K562 (cell line): ENCODE results near the gene ARMC7. TPM values are rescaled to one million over a fixed set of nuclear protein-coding genes. Genes with fewer than 3 reads are reported as not detected.

ENCODE experiments used
- HDAC2 ChIP-seq: fragments of 450-650 bp; IDR thresholded peaks from 2 replicates; pipeline ENCODE4 v1.6.1; 2016; ENCODE audit warnings: mild to moderate bottlenecking
- KHSRP ChIP-seq: fragments of 450-650 bp; IDR thresholded peaks from 2 replicates; pipeline ENCODE4 v1.6.1; 2017
- MITF ChIP-seq: IDR thresholded peaks from 2 replicates; pipeline ENCODE4 v1.6.1; 2014; ENCODE audit warnings: antibody characterized with exemption
- NBN ChIP-seq: fragments of 450-650 bp; IDR thresholded peaks from 2 replicates; pipeline ENCODE4 v1.6.1; 2016; ENCODE audit warnings: low read depth, mild to moderate bottlenecking
- OTX1 ChIP-seq: fragments of 450-650 bp; formaldehyde crosslinking; IDR thresholded peaks from 2 replicates; pipeline ENCODE4 v1.4.0; 2022; ENCODE audit warnings: mild to moderate bottlenecking
- PKNOX1 ChIP-seq: fragments of 450-650 bp; IDR thresholded peaks from 2 replicates; pipeline ENCODE4 v1.6.1; 2016
- THRAP3 ChIP-seq: fragments of 450-650 bp; IDR thresholded peaks from 2 replicates; pipeline ENCODE4 v1.6.1; 2016; ENCODE audit warnings: mild to moderate bottlenecking, inconsistent platforms, borderline replicate concordance
- ZBTB7A ChIP-seq: IDR thresholded peaks from 2 replicates; pipeline ENCODE4 v1.6.1; 2011; ENCODE audit warnings: low read depth, mild to moderate bottlenecking, low read length, moderate library complexity, borderline replicate concordance; ENCODE audit not compliant: control insufficient read depth
- ZKSCAN1 ChIP-seq: fragments of 150-350 bp; IDR thresholded peaks from 2 replicates; pipeline ENCODE4 v1.6.1; 2016; ENCODE audit warnings: low read depth, low read length
- ZNF24 ChIP-seq: fragments of 450-650 bp; IDR thresholded peaks from 2 replicates; pipeline ENCODE4 v1.6.1; 2016
- polyA plus RNA-seq, 8 experiments: library from polyadenylated mRNA; depleted of rRNA in 4 of 8; stranded (reverse) in 5 of 8; unstranded in 3 of 8; fragments of >200 nt; fragmentation: Nextera tagmentation in 2 of 8; fragmentation: Illumina TruSeq in 1 of 8; extraction: Ambion mirVana in 2 of 8; extraction: Trizol in 1 of 8; gene quantifications; 2 replicates each; pipeline versions ENCODE4 v1.2.1 to v1.2.3, GENCODE V29; 2011 to 2014; ENCODE audit warnings: inconsistent platforms in 1 of 8, missing spikeins in 1 of 8
- total RNA-seq, 7 experiments: library from RNA; depleted of rRNA in 6 of 7; stranded (reverse); fragments of >200 nt in 6 of 7; fragmentation: Illumina TruSeq in 2 of 7; extraction: Trizol in 2 of 7; gene quantifications; 2 replicates each; pipeline versions ENCODE4 v1.2.1 to v1.2.3, GENCODE V29; 2011 to 2021; ENCODE audit warnings: low replicate concordance in 1 of 7
- TF ChIP-seq, protein P1 (sequence below): fragments of 450-650 bp; IDR thresholded peaks from 2 replicates; pipeline ENCODE4 v1.6.1; 2016; ENCODE audit warnings: mild to moderate bottlenecking, moderate library complexity
- TF ChIP-seq, protein P2 (sequence below): fragments of 250-450 bp; sonication (Bioruptor Pico); IDR thresholded peaks from 2 replicates; pipeline ENCODE4 v1.8.0; 2021; ENCODE audit warnings: moderate library complexity, mild to moderate bottlenecking, inconsistent platforms

ARMC7 gene
- total and polyA plus RNA-seq, 9 of the 15 experiments (the other 6 are each of a cell fraction or from before 2014, with no cell fraction given): 1.4 to 15.2 (median 5.9) TPM

DNA sequence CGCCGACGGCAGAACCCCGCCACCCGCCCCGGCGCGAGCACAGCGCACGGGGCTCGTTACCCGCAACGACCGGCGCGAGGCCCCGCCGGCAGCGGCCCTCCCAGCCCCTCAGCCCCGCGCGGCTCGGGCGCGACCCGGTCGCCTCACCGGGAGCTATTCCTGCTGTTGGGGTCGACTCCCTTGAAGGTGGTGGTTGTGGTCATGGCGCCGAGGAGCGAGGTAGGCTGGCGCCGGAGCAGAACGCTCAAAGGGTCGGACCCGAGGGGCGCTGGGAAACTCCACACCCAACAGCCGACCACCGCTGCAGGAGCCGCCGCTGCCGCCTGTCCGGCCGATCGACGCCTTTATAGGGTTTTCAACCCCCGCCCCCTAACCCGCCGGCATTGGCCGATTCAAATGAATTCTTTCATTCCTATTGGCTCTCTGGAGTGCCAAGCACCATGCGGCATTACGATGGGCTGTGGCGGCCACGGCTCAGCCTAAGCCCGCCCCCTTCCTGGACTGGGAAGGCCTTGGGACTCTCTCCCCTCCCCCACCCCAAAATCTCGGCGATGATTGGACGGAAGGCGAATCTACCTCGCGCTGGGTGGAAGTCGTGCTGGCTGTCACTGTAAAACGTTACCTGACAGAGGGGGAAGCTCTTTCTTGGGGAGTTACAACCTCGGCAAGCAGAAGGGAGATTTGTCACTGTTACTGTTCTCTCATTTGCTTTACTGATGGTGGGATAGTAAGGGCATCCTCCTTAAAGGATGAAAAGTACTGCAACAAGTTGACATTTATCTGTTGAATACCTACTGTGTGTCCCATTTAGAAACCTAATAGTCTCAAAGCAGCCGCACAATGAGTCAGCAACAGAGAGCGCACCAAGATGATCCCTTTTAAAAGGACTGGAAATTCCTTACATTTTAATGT lies 44.7 kb downstream of the ARMC7 start, which contains the start of gene JPT1 (continued):
- TF ChIP-seq, protein P1, sequence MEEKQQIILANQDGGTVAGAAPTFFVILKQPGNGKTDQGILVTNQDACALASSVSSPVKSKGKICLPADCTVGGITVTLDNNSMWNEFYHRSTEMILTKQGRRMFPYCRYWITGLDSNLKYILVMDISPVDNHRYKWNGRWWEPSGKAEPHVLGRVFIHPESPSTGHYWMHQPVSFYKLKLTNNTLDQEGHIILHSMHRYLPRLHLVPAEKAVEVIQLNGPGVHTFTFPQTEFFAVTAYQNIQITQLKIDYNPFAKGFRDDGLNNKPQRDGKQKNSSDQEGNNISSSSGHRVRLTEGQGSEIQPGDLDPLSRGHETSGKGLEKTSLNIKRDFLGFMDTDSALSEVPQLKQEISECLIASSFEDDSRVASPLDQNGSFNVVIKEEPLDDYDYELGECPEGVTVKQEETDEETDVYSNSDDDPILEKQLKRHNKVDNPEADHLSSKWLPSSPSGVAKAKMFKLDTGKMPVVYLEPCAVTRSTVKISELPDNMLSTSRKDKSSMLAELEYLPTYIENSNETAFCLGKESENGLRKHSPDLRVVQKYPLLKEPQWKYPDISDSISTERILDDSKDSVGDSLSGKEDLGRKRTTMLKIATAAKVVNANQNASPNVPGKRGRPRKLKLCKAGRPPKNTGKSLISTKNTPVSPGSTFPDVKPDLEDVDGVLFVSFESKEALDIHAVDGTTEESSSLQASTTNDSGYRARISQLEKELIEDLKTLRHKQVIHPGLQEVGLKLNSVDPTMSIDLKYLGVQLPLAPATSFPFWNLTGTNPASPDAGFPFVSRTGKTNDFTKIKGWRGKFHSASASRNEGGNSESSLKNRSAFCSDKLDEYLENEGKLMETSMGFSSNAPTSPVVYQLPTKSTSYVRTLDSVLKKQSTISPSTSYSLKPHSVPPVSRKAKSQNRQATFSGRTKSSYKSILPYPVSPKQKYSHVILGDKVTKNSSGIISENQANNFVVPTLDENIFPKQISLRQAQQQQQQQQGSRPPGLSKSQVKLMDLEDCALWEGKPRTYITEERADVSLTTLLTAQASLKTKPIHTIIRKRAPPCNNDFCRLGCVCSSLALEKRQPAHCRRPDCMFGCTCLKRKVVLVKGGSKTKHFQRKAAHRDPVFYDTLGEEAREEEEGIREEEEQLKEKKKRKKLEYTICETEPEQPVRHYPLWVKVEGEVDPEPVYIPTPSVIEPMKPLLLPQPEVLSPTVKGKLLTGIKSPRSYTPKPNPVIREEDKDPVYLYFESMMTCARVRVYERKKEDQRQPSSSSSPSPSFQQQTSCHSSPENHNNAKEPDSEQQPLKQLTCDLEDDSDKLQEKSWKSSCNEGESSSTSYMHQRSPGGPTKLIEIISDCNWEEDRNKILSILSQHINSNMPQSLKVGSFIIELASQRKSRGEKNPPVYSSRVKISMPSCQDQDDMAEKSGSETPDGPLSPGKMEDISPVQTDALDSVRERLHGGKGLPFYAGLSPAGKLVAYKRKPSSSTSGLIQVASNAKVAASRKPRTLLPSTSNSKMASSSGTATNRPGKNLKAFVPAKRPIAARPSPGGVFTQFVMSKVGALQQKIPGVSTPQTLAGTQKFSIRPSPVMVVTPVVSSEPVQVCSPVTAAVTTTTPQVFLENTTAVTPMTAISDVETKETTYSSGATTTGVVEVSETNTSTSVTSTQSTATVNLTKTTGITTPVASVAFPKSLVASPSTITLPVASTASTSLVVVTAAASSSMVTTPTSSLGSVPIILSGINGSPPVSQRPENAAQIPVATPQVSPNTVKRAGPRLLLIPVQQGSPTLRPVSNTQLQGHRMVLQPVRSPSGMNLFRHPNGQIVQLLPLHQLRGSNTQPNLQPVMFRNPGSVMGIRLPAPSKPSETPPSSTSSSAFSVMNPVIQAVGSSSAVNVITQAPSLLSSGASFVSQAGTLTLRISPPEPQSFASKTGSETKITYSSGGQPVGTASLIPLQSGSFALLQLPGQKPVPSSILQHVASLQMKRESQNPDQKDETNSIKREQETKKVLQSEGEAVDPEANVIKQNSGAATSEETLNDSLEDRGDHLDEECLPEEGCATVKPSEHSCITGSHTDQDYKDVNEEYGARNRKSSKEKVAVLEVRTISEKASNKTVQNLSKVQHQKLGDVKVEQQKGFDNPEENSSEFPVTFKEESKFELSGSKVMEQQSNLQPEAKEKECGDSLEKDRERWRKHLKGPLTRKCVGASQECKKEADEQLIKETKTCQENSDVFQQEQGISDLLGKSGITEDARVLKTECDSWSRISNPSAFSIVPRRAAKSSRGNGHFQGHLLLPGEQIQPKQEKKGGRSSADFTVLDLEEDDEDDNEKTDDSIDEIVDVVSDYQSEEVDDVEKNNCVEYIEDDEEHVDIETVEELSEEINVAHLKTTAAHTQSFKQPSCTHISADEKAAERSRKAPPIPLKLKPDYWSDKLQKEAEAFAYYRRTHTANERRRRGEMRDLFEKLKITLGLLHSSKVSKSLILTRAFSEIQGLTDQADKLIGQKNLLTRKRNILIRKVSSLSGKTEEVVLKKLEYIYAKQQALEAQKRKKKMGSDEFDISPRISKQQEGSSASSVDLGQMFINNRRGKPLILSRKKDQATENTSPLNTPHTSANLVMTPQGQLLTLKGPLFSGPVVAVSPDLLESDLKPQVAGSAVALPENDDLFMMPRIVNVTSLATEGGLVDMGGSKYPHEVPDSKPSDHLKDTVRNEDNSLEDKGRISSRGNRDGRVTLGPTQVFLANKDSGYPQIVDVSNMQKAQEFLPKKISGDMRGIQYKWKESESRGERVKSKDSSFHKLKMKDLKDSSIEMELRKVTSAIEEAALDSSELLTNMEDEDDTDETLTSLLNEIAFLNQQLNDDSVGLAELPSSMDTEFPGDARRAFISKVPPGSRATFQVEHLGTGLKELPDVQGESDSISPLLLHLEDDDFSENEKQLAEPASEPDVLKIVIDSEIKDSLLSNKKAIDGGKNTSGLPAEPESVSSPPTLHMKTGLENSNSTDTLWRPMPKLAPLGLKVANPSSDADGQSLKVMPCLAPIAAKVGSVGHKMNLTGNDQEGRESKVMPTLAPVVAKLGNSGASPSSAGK: peak; percentile 85
- TF ChIP-seq ZKSCAN1: peak; percentile 99
- TF ChIP-seq ZNF24: peak; percentile 48; the same call in 1 of the 2 replicates
- peak; percentile 89 for TF ChIP-seq ZBTB7A
- TF ChIP-seq, protein P2, sequence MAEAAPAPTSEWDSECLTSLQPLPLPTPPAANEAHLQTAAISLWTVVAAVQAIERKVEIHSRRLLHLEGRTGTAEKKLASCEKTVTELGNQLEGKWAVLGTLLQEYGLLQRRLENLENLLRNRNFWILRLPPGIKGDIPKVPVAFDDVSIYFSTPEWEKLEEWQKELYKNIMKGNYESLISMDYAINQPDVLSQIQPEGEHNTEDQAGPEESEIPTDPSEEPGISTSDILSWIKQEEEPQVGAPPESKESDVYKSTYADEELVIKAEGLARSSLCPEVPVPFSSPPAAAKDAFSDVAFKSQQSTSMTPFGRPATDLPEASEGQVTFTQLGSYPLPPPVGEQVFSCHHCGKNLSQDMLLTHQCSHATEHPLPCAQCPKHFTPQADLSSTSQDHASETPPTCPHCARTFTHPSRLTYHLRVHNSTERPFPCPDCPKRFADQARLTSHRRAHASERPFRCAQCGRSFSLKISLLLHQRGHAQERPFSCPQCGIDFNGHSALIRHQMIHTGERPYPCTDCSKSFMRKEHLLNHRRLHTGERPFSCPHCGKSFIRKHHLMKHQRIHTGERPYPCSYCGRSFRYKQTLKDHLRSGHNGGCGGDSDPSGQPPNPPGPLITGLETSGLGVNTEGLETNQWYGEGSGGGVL (CRISPR knock-in tag): no peak
- no peak for TF ChIP-seq MITF
- peak; percentile 99 for TF ChIP-seq PKNOX1
- peak; percentile 76 for TF ChIP-seq NBN
- TF ChIP-seq HDAC2: peak; percentile 76; the same call in 1 of the 2 replicates
- TF ChIP-seq OTX1 (CRISPR knock-in tag): no peak
- no peak for TF ChIP-seq THRAP3
- no peak for TF ChIP-seq KHSRP
